Measurements from ENCODE around the gene USP10.

DNA sequence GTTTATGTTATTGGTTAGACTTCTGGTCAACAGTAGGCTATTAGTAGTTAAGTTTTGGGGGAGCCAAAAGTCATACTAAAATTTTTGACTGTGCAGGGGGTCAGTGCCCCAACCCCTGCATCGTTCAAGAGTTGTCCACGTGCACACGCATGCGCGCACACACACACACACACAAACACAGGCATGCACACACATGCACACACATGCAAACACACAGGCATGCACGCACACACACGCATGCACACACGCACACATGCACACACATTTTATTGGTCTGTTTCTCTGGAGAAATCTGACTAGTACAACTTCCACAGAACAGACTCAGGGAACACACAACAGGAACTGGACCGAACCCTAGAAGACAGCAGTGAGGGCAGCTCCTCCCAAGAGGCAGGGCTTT, 24.4 kb upstream of the USP10 start:
- TF ChIP-seq, protein P1, sequence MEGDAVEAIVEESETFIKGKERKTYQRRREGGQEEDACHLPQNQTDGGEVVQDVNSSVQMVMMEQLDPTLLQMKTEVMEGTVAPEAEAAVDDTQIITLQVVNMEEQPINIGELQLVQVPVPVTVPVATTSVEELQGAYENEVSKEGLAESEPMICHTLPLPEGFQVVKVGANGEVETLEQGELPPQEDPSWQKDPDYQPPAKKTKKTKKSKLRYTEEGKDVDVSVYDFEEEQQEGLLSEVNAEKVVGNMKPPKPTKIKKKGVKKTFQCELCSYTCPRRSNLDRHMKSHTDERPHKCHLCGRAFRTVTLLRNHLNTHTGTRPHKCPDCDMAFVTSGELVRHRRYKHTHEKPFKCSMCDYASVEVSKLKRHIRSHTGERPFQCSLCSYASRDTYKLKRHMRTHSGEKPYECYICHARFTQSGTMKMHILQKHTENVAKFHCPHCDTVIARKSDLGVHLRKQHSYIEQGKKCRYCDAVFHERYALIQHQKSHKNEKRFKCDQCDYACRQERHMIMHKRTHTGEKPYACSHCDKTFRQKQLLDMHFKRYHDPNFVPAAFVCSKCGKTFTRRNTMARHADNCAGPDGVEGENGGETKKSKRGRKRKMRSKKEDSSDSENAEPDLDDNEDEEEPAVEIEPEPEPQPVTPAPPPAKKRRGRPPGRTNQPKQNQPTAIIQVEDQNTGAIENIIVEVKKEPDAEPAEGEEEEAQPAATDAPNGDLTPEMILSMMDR (IDR thresholded peaks at IDR 0.05) = no peak
- TF ChIP-seq ZFX (IDR thresholded peaks at IDR 0.05; ENCODE audit: borderline replicate concordance) = no peak

Measured in 22Rv1 (cell line).